ENCODE results near the gene GRID1.

DNA sequence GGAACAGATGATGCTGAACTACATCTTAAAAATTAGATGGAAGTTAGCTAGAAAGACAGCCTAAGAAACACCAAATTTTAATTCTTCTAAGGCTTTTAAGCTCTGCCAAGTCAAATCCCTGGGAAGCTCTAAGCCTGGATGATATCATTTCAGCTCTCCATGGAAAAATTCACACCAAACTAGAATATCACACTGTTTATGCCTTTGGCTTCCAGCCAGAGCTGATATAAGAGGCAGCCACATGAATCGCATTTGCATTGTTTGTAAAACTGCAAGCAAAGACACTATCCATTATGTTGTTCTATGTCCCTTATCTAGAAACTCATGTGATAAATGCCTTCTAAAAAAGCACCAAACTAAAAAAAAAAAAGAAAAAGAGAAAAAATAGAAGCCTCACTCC, 430.4 kb downstream of the GRID1 start:
- TF ChIP-seq, protein P1, sequence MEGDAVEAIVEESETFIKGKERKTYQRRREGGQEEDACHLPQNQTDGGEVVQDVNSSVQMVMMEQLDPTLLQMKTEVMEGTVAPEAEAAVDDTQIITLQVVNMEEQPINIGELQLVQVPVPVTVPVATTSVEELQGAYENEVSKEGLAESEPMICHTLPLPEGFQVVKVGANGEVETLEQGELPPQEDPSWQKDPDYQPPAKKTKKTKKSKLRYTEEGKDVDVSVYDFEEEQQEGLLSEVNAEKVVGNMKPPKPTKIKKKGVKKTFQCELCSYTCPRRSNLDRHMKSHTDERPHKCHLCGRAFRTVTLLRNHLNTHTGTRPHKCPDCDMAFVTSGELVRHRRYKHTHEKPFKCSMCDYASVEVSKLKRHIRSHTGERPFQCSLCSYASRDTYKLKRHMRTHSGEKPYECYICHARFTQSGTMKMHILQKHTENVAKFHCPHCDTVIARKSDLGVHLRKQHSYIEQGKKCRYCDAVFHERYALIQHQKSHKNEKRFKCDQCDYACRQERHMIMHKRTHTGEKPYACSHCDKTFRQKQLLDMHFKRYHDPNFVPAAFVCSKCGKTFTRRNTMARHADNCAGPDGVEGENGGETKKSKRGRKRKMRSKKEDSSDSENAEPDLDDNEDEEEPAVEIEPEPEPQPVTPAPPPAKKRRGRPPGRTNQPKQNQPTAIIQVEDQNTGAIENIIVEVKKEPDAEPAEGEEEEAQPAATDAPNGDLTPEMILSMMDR (IDR thresholded peaks at IDR 0.05 in 2 of 3, conservative IDR thresholded peaks at IDR 0.05 in 1 of 3; ENCODE audit: borderline replicate concordance in 1 of 3, insufficient read depth in 1 of 3, low read depth in 2 of 3, low read length in 2 of 3): no peak
- no peak for TF ChIP-seq SRF (IDR thresholded peaks at IDR 0.05; ENCODE audit: low read depth)
- no peak for TF ChIP-seq SIN3A (IDR thresholded peaks at IDR 0.05; ENCODE audit: low read depth)
- no peak for TF ChIP-seq ZNF274 (IDR thresholded peaks at IDR 0.05; ENCODE audit: low read depth, low read length)
- TF ChIP-seq POLR2A (IDR thresholded peaks at IDR 0.05; ENCODE audit: borderline replicate concordance, extremely low read depth, insufficient read depth, insufficient read length): no peak
- no peak for TF ChIP-seq EZH2phosphoT487 (IDR thresholded peaks at IDR 0.05; ENCODE audit: borderline replicate concordance)
- no peak for TF ChIP-seq SP1 (IDR thresholded peaks at IDR 0.05; ENCODE audit: low read depth)
- TF ChIP-seq, protein P2, sequence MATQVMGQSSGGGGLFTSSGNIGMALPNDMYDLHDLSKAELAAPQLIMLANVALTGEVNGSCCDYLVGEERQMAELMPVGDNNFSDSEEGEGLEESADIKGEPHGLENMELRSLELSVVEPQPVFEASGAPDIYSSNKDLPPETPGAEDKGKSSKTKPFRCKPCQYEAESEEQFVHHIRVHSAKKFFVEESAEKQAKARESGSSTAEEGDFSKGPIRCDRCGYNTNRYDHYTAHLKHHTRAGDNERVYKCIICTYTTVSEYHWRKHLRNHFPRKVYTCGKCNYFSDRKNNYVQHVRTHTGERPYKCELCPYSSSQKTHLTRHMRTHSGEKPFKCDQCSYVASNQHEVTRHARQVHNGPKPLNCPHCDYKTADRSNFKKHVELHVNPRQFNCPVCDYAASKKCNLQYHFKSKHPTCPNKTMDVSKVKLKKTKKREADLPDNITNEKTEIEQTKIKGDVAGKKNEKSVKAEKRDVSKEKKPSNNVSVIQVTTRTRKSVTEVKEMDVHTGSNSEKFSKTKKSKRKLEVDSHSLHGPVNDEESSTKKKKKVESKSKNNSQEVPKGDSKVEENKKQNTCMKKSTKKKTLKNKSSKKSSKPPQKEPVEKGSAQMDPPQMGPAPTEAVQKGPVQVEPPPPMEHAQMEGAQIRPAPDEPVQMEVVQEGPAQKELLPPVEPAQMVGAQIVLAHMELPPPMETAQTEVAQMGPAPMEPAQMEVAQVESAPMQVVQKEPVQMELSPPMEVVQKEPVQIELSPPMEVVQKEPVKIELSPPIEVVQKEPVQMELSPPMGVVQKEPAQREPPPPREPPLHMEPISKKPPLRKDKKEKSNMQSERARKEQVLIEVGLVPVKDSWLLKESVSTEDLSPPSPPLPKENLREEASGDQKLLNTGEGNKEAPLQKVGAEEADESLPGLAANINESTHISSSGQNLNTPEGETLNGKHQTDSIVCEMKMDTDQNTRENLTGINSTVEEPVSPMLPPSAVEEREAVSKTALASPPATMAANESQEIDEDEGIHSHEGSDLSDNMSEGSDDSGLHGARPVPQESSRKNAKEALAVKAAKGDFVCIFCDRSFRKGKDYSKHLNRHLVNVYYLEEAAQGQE (IDR thresholded peaks at IDR 0.05; ENCODE audit: low read depth): no peak
- TF ChIP-seq, protein P3, sequence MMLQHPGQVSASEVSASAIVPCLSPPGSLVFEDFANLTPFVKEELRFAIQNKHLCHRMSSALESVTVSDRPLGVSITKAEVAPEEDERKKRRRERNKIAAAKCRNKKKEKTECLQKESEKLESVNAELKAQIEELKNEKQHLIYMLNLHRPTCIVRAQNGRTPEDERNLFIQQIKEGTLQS (IDR thresholded peaks at IDR 0.05): no peak
- TF ChIP-seq TCF7L2 (IDR thresholded peaks at IDR 0.05; ENCODE audit: borderline replicate concordance, extremely low read depth, insufficient read depth, insufficient read length): no peak
- TF ChIP-seq, protein P4, sequence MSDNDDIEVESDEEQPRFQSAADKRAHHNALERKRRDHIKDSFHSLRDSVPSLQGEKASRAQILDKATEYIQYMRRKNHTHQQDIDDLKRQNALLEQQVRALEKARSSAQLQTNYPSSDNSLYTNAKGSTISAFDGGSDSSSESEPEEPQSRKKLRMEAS (IDR thresholded peaks at IDR 0.05): no peak

Measured in HCT116 (cell line).